ENCODE measurements around the gene EMC8.

EMC8 gene

GRCh38 chr16:85829751-85830445, 30.6 kb upstream of the EMC8 start:
- Histone ChIP-seq H3K27me3 (ENCODE audit: insufficient read depth, low read length, poor library complexity, severe bottlenecking) (no peaks in the 10 kb centered on the region), H2AFZ (ENCODE audit: low read length) (no peak overlapping the region), H3K9ac (ENCODE audit: low read depth, low read length, poor library complexity, severe bottlenecking) (no peak overlapping the region), H3K79me2 (ENCODE audit: insufficient read depth, low read length) (no peaks in the 10 kb centered on the region), H4K20me1 (ENCODE audit: insufficient read depth, low read length, poor library complexity, severe bottlenecking) (no peaks in the 10 kb centered on the region), H3K4me3 (ENCODE audit: low read length, poor library complexity, severe bottlenecking) (no peak overlapping the region), H3K4me1 (ENCODE audit: insufficient read depth, low read length, poor library complexity, severe bottlenecking) (no peaks in the 10 kb centered on the region), H3K9me3 (ENCODE audit: insufficient read depth, low read depth, low read length) (no peaks in the 10 kb centered on the region; the same call in 1 of the 2 replicates), H3F3A (ENCODE audit: low read depth) (no peaks in the 10 kb centered on the region), H3K4me2 (ENCODE audit: low read depth, low read length, poor library complexity, severe bottlenecking) (no peak overlapping the region), H3K9me2 (replicated peaks; ENCODE audit: low read depth, low read length) (no peaks in the 10 kb centered on the region), H3K36me3 (ENCODE audit: insufficient read depth, low read length) (no peaks in the 10 kb centered on the region)
- TF ChIP-seq EZH2phosphoT487 (IDR thresholded peaks at IDR 0.05; ENCODE audit: borderline replicate concordance): no peak

GRCh38 chr16:85829171-85829719, 29.9 kb upstream of the EMC8 start:
- Histone ChIP-seq H3K27me3 (ENCODE audit: insufficient read depth, low read length, poor library complexity, severe bottlenecking) (no peaks in the 10 kb centered on the region), H3K4me3 (ENCODE audit: low read length, poor library complexity, severe bottlenecking) (no peak overlapping the region)

GRCh38 chr16:85828166-85828565, 28.8 kb upstream of the EMC8 start:
- Histone ChIP-seq H3K4me2 (ENCODE audit: low read depth, low read length, poor library complexity, severe bottlenecking) (no peak overlapping the region), H4K20me1 (ENCODE audit: insufficient read depth, low read length, poor library complexity, severe bottlenecking) (no peaks in the 10 kb centered on the region), H3K9me3 (ENCODE audit: insufficient read depth, low read depth, low read length) (no peaks in the 10 kb centered on the region; the same call in 1 of the 2 replicates), H3K9ac (ENCODE audit: low read depth, low read length, poor library complexity, severe bottlenecking) (no peak overlapping the region), H2AFZ (ENCODE audit: low read length) (no peak overlapping the region), H3K36me3 (ENCODE audit: insufficient read depth, low read length) (no peaks in the 10 kb centered on the region), H3K9me2 (replicated peaks; ENCODE audit: low read depth, low read length) (no peaks in the 10 kb centered on the region), H3K27me3 (ENCODE audit: insufficient read depth, low read length, poor library complexity, severe bottlenecking) (no peaks in the 10 kb centered on the region), H3F3A (ENCODE audit: low read depth) (no peaks in the 10 kb centered on the region), H3K4me1 (ENCODE audit: insufficient read depth, low read length, poor library complexity, severe bottlenecking) (no peaks in the 10 kb centered on the region), H3K4me3 (ENCODE audit: low read length, poor library complexity, severe bottlenecking) (no peak overlapping the region), H3K79me2 (ENCODE audit: insufficient read depth, low read length) (no peaks in the 10 kb centered on the region)
- no peak for TF ChIP-seq EZH2phosphoT487 (IDR thresholded peaks at IDR 0.05; ENCODE audit: borderline replicate concordance)
- TF ChIP-seq CTCF (conservative IDR thresholded peaks at IDR 0.05; ENCODE audit: low read length): no peak

More at GRCh38 chr16:85829171-85829719, 29.9 kb upstream of the EMC8 start:
- H2AFZ ChIP-seq (ENCODE audit: low read length): no peak overlapping the region
- H3F3A ChIP-seq (ENCODE audit: low read depth): no peaks in the 10 kb centered on the region
- H3K79me2 ChIP-seq (ENCODE audit: insufficient read depth, low read length): no peaks in the 10 kb centered on the region
- no peaks in the 10 kb centered on the region for H4K20me1 ChIP-seq (ENCODE audit: insufficient read depth, low read length, poor library complexity, severe bottlenecking)
- no peaks in the 10 kb centered on the region for H3K36me3 ChIP-seq (ENCODE audit: insufficient read depth, low read length)
- H3K4me2 ChIP-seq (ENCODE audit: low read depth, low read length, poor library complexity, severe bottlenecking): no peak overlapping the region
- H3K9me2 ChIP-seq (replicated peaks; ENCODE audit: low read depth, low read length): no peaks in the 10 kb centered on the region
- H3K4me1 ChIP-seq (ENCODE audit: insufficient read depth, low read length, poor library complexity, severe bottlenecking): no peaks in the 10 kb centered on the region
- H3K9ac ChIP-seq (ENCODE audit: low read depth, low read length, poor library complexity, severe bottlenecking): no peak overlapping the region
- TF ChIP-seq EZH2phosphoT487 (IDR thresholded peaks at IDR 0.05; ENCODE audit: borderline replicate concordance): no peak
- TF ChIP-seq CTCF (conservative IDR thresholded peaks at IDR 0.05; ENCODE audit: low read length): no peak
- H3K9me3 ChIP-seq (ENCODE audit: insufficient read depth, low read depth, low read length): no peaks in the 10 kb centered on the region; the same call in 1 of the 2 replicates
